ENCODE results near the gene MCUR1.

DNA sequence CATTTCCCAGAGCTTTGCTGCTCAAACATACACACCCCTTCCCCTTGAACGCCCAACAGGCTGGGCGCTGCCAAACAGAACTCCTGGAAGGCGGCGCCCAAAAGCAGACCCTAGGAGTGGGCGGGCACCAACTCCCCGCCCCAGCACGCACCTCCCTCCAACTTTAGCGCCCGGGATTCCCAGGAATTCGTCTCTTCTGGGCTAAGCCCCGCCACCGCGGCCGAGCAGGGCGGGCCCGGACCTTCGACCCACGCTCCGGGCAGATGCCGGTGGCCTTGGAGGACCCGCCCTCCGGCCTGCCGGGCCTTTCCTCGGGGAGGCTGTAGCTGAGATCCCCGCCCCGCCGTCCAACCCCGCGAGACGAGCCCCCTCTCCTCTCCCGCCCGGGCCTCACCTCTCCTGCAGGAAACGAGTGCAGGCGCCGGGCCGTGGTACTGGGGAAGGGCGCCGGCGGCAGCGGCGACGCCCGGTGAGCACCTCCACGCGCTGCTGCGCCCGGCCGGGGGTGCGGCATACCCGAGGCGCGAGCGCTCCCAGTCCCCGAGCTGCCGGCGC is 659 bp downstream of the MCUR1 start:
- TF ChIP-seq, protein P1, sequence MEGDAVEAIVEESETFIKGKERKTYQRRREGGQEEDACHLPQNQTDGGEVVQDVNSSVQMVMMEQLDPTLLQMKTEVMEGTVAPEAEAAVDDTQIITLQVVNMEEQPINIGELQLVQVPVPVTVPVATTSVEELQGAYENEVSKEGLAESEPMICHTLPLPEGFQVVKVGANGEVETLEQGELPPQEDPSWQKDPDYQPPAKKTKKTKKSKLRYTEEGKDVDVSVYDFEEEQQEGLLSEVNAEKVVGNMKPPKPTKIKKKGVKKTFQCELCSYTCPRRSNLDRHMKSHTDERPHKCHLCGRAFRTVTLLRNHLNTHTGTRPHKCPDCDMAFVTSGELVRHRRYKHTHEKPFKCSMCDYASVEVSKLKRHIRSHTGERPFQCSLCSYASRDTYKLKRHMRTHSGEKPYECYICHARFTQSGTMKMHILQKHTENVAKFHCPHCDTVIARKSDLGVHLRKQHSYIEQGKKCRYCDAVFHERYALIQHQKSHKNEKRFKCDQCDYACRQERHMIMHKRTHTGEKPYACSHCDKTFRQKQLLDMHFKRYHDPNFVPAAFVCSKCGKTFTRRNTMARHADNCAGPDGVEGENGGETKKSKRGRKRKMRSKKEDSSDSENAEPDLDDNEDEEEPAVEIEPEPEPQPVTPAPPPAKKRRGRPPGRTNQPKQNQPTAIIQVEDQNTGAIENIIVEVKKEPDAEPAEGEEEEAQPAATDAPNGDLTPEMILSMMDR (IDR thresholded peaks at IDR 0.05), result no peak
- TF ChIP-seq ZFX (IDR thresholded peaks at IDR 0.05; ENCODE audit: borderline replicate concordance), result no peak

Data from 22Rv1 (cell line).